OCI-LY7 (cell line): Measurements from ENCODE around the gene TPTE2. TPM values are rescaled to one million over a fixed set of nuclear protein-coding genes. Genes with fewer than 3 reads are reported as not detected.
A peak's percentile ranks its signal among the peaks of the same experiment; 100 is the strongest.
"Not testable (repeated sequence)": the region's sequence is repeated elsewhere in the genome, so short reads cannot be mapped to it uniquely, and the experiment has no call there.

Experiments used
- Bru-seq: library from RNA; stranded (reverse); fragments of 400-500 nt; gene quantifications from one replicate; lab custom pipeline; 2021; lab: Mats Ljungman, UMichigan
- BruChase-seq, 2 experiments: library from RNA; stranded (reverse); fragments of 400-500 nt; gene quantifications; one replicate each; lab custom pipeline; 2021; lab: Mats Ljungman, UMichigan
- BruUV-seq: library from RNA; stranded (reverse); fragments of 400-500 nt; replicated peaks from 2 replicates; lab custom pipeline; 2021; lab: Mats Ljungman, UMichigan
- CTCF ChIA-PET: fragments of 300-600 bp; sonication (Branson Sonifier 250); formaldehyde crosslinking; loops from one replicate; lab custom pipeline; 2022; ENCODE audit warnings: antibody characterized with exemption; ENCODE audit not compliant: unreplicated experiment; lab: Charles Lee
- POLR2A ChIA-PET: fragments of 300-600 bp; sonication (Branson Sonifier 250); formaldehyde crosslinking; loops from one replicate; lab custom pipeline; 2022; ENCODE audit warnings: antibody characterized with exemption; lab: Charles Lee
- DNase-seq: peaks from one replicate; pipeline ENCODE4 v3.0.0-alpha.2; 2015; ENCODE audit warnings: low spot score
- H2AFZ ChIP-seq: fragments of 200-600 bp; sonication (generic), shearing (Covaris generic); 2 replicates; pipeline ENCODE4 v1.6.1; 2014; ENCODE audit warnings: mild to moderate bottlenecking, antibody characterized with exemption, low read length, moderate library complexity
- H3K27ac ChIP-seq: fragments of 200-600 bp; sonication (generic); 2 replicates; pipeline ENCODE4 v1.5.1; 2014; ENCODE audit warnings: mixed run types, low read depth, mild to moderate bottlenecking, moderate library complexity, low read length, inconsistent platforms; ENCODE audit not compliant: poor library complexity, severe bottlenecking
- H3K36me3 ChIP-seq: fragments of 200-600 bp; sonication (generic); 2 replicates; pipeline ENCODE4 v1.6.1; 2014; ENCODE audit warnings: mild to moderate bottlenecking, antibody characterized with exemption, low read length, moderate library complexity, mixed read lengths; ENCODE audit not compliant: insufficient read depth
- H3K4me1 ChIP-seq: fragments of 200-600 bp; sonication (generic); 2 replicates; pipeline ENCODE4 v1.5.1; 2014; ENCODE audit warnings: mild to moderate bottlenecking, low read length; ENCODE audit not compliant: insufficient read depth, poor library complexity, severe bottlenecking
- H3K4me2 ChIP-seq: fragments of 200-600 bp; sonication (generic); 2 replicates; pipeline ENCODE4 v1.6.1; 2014; ENCODE audit warnings: mild to moderate bottlenecking, low read length
- H3K4me3 ChIP-seq: fragments of 200-600 bp; sonication (generic); 2 replicates; pipeline ENCODE4 v1.5.1; 2014; ENCODE audit warnings: mild to moderate bottlenecking, low read depth, low read length; ENCODE audit not compliant: poor library complexity, severe bottlenecking
- H3K79me2 ChIP-seq: fragments of 200-600 bp; sonication (generic); 2 replicates; pipeline ENCODE4 v1.6.1; 2016; ENCODE audit warnings: low read depth, mild to moderate bottlenecking, low read length, moderate library complexity, mixed read lengths; ENCODE audit not compliant: insufficient read depth
- H3K9me2 ChIP-seq: fragments of 200-600 bp; sonication (generic); 2 replicates; pipeline ENCODE4 v1.6.1; 2016; ENCODE audit warnings: mild to moderate bottlenecking, low read length, mixed read lengths; ENCODE audit not compliant: insufficient read depth
- H3K9me3 ChIP-seq: fragments of 200-600 bp; sonication (generic); 2 replicates; pipeline ENCODE4 v1.6.1; 2014; ENCODE audit warnings: mild to moderate bottlenecking, mixed run types, low read length, mixed read lengths
- H4K20me1 ChIP-seq: fragments of 200-600 bp; sonication (generic); 2 replicates; pipeline ENCODE4 v1.6.1; 2014; ENCODE audit warnings: mild to moderate bottlenecking, antibody characterized with exemption, low read length, moderate library complexity, mixed read lengths; ENCODE audit not compliant: insufficient read depth
- EZH2phosphoT487 ChIP-seq: fragments of 200-600 bp; sonication (generic); IDR thresholded peaks from 2 replicates; pipeline ENCODE4 v1.6.1; 2018; ENCODE audit warnings: low read depth, borderline replicate concordance, mild to moderate bottlenecking, mixed run types, antibody characterized with exemption, low read length, moderate library complexity, mixed read lengths
- intact Hi-C: fragments of 100-400 bp; cut with micrococcal nuclease; formaldehyde crosslinking; loops from one replicate; pipeline ENCODE4 v1.10.0; 2022; ENCODE audit not compliant: unreplicated experiment
- long read RNA-seq: library from polyadenylated mRNA; stranded (forward); transcript quantifications from one replicate; pipeline ENCODE4 v2.0.0, GENCODE V29; 2022
- total RNA-seq, 2 experiments: library from RNA; depleted of rRNA in 1 of 2; stranded (reverse); fragments of >200 nt in 1 of 2; shearing (Covaris generic) in 1 of 2; gene quantifications; 2 replicates each; pipeline ENCODE4 v1.2.3, GENCODE V29; 2014 to 2022
- TF ChIP-seq, protein P1 (sequence below): fragments of 200-600 bp; sonication (generic); conservative IDR thresholded peaks from 2 replicates; pipeline ENCODE4 v1.5.1; 2014; ENCODE audit warnings: mild to moderate bottlenecking, antibody characterized with exemption, low read length, moderate library complexity, mixed read lengths

The TPTE2 gene
- total RNA-seq (2014; rRNA removed; shearing (Covaris generic)) = not detected in 2 replicates
- 0.27 and 0.30 TPM in 2 replicates for total RNA-seq (2022)
- Bru-seq, nascent RNA = percentile 29 among the genes with signal in this experiment
- percentile 30 among the genes with signal in this experiment for BruChase-seq, experiment 1, labeled RNA remaining after a 6-hour chase
- BruChase-seq, experiment 2, labeled RNA remaining after a 2-hour chase = percentile 33 among the genes with signal in this experiment
- long read RNA-seq = 0 reads

DNA sequence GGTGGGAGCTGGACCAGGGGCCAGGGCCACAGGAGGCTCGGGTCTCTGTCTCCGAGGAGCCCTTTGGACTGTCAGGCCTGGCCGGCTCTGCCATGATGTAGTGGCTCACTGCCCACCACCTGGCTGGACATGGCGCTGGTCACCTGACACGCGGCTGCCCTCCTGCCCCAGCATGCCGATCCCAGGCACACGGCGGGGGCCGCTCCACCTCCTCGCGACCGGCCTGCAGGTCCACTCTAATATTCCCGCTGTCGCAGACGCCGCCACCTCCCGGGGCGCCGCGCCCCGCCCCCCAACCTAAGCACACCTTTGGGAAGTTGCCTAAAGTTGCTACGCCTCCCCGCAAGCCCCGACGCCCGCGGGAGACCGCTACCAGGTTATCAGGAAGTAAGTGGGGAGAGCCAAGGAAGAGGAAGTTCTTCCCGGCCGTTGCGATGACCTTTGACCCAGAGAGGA is at the start of gene TPTE2:
TPTE2 (minus strand) TSS at position 406 of the 456 bp plus-strand sequence. CDS start 58,298 bp downstream, outside the sequence.
- H3K4me1 ChIP-seq, intact Hi-C loops, H3K9me3 ChIP-seq, CTCF ChIA-PET, H3K79me2 ChIP-seq, H2AFZ ChIP-seq, H3K9me2 ChIP-seq, H3K4me2 ChIP-seq, POLR2A ChIA-PET, DNase-seq, H3K27ac ChIP-seq, H3K4me3 ChIP-seq, H4K20me1 ChIP-seq, BruUV-seq, H3K36me3 ChIP-seq: not testable (repeated sequence)

DNA sequence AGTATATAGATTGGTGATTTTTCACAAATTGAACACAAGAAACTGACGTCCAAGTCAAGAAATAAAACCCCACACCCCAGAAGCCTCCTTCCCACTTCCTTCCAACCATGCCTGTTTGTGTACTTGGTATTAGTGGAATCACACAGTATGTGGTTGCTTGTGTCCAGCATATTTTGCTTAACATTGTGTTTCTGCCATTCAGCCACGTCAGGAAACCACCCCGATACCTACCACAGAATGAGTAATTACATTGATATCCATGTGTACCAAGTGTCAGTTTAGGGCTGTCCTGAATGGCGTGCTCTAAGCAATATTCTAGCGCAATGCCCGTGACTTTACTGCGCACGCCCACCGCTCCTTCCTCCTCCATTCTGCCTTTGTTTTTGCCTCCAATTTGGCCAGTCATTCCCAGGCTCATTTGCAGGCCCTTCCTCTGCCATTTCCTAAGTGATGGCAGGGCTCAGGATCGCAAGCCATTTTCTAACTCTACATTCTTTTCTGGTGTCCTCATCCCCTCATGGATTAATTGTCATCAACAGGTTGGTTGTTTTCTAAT is 46.3 kb upstream of the TPTE2 start:
- no peaks in the 10 kb centered on the region for H4K20me1 ChIP-seq
- H3K36me3 ChIP-seq = no peaks in the 10 kb centered on the region
- ChIA-PET POLR2A (no interaction called here), CTCF (no interaction called here)
- no peaks in the 10 kb centered on the region for H3K79me2 ChIP-seq
- BruUV-seq = no TSS peak
- H3K4me3 ChIP-seq = no peak overlapping the region
- no peak overlapping the region for H3K27ac ChIP-seq
- H3K4me1 ChIP-seq = no peaks in the 10 kb centered on the region
- no peaks in the 10 kb centered on the region for H3K9me2 ChIP-seq
- H3K4me2 ChIP-seq = no peak overlapping the region
- TF ChIP-seq, protein P1, sequence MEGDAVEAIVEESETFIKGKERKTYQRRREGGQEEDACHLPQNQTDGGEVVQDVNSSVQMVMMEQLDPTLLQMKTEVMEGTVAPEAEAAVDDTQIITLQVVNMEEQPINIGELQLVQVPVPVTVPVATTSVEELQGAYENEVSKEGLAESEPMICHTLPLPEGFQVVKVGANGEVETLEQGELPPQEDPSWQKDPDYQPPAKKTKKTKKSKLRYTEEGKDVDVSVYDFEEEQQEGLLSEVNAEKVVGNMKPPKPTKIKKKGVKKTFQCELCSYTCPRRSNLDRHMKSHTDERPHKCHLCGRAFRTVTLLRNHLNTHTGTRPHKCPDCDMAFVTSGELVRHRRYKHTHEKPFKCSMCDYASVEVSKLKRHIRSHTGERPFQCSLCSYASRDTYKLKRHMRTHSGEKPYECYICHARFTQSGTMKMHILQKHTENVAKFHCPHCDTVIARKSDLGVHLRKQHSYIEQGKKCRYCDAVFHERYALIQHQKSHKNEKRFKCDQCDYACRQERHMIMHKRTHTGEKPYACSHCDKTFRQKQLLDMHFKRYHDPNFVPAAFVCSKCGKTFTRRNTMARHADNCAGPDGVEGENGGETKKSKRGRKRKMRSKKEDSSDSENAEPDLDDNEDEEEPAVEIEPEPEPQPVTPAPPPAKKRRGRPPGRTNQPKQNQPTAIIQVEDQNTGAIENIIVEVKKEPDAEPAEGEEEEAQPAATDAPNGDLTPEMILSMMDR = no peak
- TF ChIP-seq EZH2phosphoT487 = no peak
- no peak for DNase-seq
- no peak overlapping the region for H2AFZ ChIP-seq
- H3K9me3 ChIP-seq = no peaks in the 10 kb centered on the region
- intact Hi-C loops = loop anchor here (5.0 kb wide), 1 partner anchor 230 kb away; no protein-coding TSS in a partner anchor

DNA sequence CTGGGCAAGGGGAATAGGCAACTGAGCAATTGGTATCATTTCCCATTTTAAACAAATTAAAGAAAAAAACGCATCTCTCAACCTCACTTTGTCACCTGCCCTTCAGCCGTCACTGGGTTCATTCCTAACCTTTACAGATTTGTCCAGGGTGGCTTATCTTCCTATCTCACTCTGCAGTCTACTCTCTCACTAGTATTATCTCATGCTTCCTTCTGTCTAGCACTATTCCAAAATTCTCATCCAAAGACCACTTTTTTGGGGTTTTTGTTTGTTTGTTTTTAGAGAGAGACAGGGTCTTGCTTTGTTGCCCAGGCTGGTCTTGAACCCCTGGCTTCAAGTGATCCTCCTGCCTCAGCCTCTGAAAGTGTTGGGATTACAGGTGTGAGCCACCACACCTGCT is 45.4 kb upstream of the TPTE2 start:
- H2AFZ ChIP-seq = no peak overlapping the region
- no peak overlapping the region for H3K4me2 ChIP-seq
- H3K9me2 ChIP-seq = no peaks in the 10 kb centered on the region
- no peaks in the 10 kb centered on the region for H4K20me1 ChIP-seq
- no peaks in the 10 kb centered on the region for H3K36me3 ChIP-seq
- no peak overlapping the region for H3K4me3 ChIP-seq
- no peaks in the 10 kb centered on the region for H3K79me2 ChIP-seq
- no peaks in the 10 kb centered on the region for H3K4me1 ChIP-seq
- H3K9me3 ChIP-seq = no peaks in the 10 kb centered on the region
- intact Hi-C loops = loop anchor here (5.0 kb wide), 1 partner anchor 229 kb away; no protein-coding TSS in a partner anchor
- H3K27ac ChIP-seq = no peak overlapping the region
- DNase-seq = no peak
- ChIA-PET CTCF (no interaction called here), POLR2A (no interaction called here)
- BruUV-seq = no TSS peak
- TF ChIP-seq EZH2phosphoT487 = no peak
- TF ChIP-seq, protein P1 = no peak
